GM12892 (cell line): ENCODE measurements around the gene RPL31.

Experiments
- DNase-seq: peaks from one replicate; pipeline ENCODE4 v3.0.0; 2011; ENCODE audit not compliant: insufficient read length
- FAIRE-seq: peaks from 2 replicates; lab custom pipeline; 2011; peaks lifted over from hg19 to GRCh38; lab: Jason Lieb, UNC
- POLR2A ChIP-seq: IDR thresholded peaks from 2 replicates; pipeline ENCODE4 v1.6.1; 2011; ENCODE audit warnings: low read depth, low read length, control low read depth
- POLR2AphosphoS5 ChIP-seq: IDR thresholded peaks from 2 replicates; pipeline ENCODE4 v1.6.1; 2011; ENCODE audit warnings: low read depth, low read length, control low read depth
- TAF1 ChIP-seq: IDR thresholded peaks from 2 replicates; pipeline ENCODE4 v1.6.1; 2011; ENCODE audit warnings: low read depth, mild to moderate bottlenecking, control low read depth, low read length, borderline replicate concordance

The RPL31 gene

DNA sequence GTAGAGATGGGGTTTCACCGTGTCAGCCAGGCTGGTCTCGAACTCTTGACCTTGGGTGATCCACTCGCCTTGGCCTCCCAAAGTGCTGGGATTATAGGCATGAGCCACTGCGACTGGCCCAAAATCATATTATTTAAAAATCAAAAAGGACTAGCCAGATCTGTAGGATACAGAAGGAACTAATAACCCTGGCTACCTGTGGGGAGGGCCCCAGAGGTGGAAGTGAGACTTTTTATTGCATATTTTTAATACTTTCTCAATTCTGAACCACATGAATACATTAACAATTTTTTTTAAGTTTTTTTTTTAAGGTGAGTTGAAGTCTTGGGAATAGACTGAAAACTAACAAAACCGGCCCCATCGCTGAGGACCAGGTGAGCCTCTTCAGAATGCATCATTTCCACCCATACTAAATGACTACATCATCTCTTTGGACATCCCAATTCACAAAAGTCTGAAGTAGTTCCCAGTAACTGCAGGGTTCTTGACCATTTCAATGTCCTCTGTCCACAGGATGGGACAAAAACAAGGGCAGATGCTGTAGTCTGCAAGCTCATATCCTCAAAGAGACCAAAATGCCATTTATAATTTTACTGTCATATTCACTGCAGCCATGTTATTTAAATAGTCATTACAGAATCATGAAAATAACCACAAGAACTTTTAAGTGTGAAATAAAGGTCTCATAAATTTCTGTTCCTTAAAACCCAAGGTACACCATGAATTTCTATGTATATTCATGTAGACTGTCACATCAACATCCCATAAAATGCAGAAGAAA, 21.4 kb downstream of the RPL31 start:
- DNase-seq (no peak), FAIRE-seq (no peak)
- TF ChIP-seq TAF1 (no peak), POLR2AphosphoS5 (no peak), POLR2A (no peak)

GRCh38 chr2:101025561-101025960, 23.5 kb downstream of the RPL31 start:
- FAIRE-seq (no peak), DNase-seq (no peak)
- TF ChIP-seq TAF1 (no peak), POLR2A (no peak), POLR2AphosphoS5 (no peak)

DNA sequence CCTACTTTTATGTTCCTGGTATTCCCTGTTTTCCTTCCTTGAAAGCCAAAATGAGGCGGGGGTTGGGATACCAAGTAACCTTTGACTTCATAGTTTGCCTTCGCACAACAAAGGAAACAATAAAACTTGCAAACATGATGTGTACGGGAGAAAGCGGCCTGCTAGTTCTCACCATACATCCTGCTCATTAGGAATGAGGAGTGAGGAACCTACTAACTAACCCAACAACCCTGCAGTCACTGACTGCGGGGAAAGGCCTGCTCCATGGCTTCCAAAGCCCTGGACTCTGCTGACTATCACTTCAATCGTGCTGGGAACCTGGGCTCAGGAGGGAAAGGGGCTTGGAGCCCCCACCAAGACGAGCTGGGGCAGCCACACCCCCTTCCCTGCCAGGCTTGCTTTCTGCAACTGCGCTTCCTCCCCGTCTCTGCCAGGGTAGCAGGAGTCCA, 24.2 kb downstream of the RPL31 start:
- TF ChIP-seq TAF1 (no peak), POLR2AphosphoS5 (no peak), POLR2A (no peak)
- DNase-seq (no peak), FAIRE-seq (no peak)

DNA sequence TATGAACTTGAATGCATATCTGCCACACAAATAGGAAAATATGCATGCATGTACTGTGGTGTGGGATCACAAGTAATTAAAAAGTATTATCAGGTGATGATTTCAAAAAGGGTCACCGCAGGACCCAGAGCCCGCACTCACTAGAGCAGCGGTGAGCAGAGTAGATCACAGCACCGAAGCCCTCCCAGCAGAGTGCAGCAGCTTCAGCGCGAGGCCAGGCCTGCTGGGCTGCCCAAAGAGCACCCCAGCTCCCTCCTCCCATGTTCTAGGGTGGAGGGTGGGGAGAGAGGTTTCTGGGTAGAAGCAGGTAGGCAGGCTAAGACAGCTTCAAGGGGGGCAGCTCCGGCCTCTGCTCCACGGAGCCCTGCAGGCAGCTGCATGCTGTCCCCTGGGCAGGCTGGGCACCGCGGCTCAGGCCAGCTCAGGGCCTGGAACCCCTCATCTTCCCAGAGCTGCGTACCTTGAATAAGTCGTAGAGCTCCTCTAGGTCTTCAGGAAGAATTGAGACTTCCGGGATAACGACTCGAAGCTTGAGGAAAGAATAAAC, 24.9 kb downstream of the RPL31 start:
- no peak for DNase-seq
- FAIRE-seq = no peak
- TF ChIP-seq POLR2A (no peak), POLR2AphosphoS5 (no peak), TAF1 (no peak)

DNA sequence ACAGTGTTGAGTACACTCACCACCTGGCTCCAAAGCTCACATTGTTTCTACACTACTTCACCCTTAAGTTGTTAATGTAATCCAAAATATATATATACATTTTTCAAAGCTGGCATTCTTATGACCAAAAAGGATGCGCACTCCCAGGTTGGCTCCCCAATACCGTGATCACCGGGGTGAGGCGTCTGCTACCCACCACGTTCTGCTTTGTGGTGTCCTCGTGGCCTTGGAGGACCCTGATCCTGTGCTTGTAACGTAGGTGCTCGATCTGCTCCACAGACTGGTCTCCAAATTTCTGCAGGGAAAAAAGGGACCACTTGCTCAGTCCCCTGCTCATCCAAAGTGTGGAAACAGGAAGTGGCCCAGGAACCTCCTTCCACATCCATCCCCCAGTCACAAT, 25.8 kb downstream of the RPL31 start:
- DNase-seq (no peak), FAIRE-seq (no peak)
- no peak for TF ChIP-seq POLR2A
- TF ChIP-seq TAF1 = no peak
- no peak for TF ChIP-seq POLR2AphosphoS5

- DNase-seq (no peak), FAIRE-seq (no peak)
- TF ChIP-seq POLR2A (no peak), POLR2AphosphoS5 (no peak)
Observed at GRCh38 chr2:101030866-101031554, 28.9 kb downstream of the RPL31 start.

DNA sequence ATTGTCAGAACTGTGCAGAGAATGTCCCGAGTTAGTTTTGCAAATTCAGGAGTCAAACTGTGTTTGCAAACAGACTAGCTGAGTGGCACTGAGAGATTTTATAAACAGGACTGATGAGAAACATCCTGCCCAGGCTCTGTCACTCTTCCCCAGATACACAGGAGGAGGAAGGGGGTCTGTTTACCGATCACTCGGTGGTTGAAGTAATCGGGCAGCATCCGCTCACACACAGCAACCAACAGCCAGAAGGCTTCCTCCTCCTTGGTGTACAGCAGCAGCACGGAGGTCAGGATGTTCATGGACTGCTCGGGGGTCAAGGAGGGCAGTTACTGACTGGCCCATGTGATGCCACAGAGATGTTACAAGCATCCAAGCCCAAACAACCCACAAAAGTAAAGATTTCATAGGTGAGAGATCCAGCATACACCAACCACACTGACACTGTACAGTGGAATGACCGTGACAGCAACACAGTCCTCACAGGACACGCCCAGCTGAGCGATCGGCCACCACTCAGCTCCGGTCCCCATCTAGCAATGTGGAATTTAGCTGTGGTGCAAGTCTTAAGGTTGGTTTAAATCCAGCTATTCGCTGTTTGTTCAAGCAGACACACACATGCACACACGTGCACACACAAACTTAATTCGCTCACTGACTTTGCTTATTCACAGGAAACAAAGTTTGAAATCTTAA, 30.1 kb downstream of the RPL31 start:
- TF ChIP-seq POLR2AphosphoS5 (no peak), POLR2A (no peak), TAF1 (no peak)
- FAIRE-seq (no peak), DNase-seq (no peak)

GRCh38 chr2:101036562-101036961, 34.5 kb downstream of the RPL31 start:
- DNase-seq (no peak), FAIRE-seq (no peak)
- no peak for TF ChIP-seq TAF1
- TF ChIP-seq POLR2AphosphoS5 = no peak
- no peak for TF ChIP-seq POLR2A

GRCh38 chr2:101037161-101037755, 35.2 kb downstream of the RPL31 start:
- TF ChIP-seq TAF1 (no peak), POLR2AphosphoS5 (no peak), POLR2A (no peak)
- no peak for FAIRE-seq
- DNase-seq = no peak

- TF ChIP-seq POLR2AphosphoS5 (no peak), POLR2A (no peak), TAF1 (no peak)
- DNase-seq = no peak
- FAIRE-seq = no peak
Observed at GRCh38 chr2:101038455-101039255, 36.6 kb downstream of the RPL31 start.

DNA sequence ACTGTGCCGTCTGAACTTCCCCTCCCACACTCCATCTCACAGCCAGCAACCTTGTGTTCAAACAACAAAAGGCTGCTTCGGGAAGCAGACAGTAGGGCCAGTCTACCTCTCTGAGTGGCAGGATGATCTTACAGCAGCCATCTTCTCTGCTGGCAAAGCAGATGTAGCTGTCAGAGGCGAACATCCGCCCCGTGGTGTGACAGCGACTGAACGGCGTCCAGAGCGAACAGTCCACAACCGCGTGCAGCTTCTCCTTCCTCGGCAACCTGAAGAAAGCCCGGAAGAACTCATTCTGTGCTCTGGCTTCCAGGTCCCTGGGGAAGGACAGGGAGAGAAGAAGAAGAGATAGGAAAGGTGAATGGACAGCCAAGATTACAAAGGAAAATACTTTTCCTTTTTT, 38.0 kb downstream of the RPL31 start:
- TF ChIP-seq POLR2A = no peak
- TF ChIP-seq TAF1 = no peak
- TF ChIP-seq POLR2AphosphoS5 = no peak
- DNase-seq = no peak

More for the DNA sequence above, 38.0 kb downstream of the RPL31 start:
- FAIRE-seq = no peak
